CD4-positive, alpha-beta T cell (primary cell): ENCODE results near the gene CCL17. TPM values are rescaled to one million over a fixed set of nuclear protein-coding genes. Genes with fewer than 3 reads are reported as not detected.

Source experiments
- ATAC-seq: fragments of 200-7000 bp; cut with Tn5 transposase; one replicate; pipeline ENCODE4 v1.10.0; 2022; ENCODE audit warnings: mild to moderate bottlenecking; ENCODE audit not compliant: poor library complexity
- CTCF ChIA-PET: fragments of 350-600 bp; sonication (Branson Sonifier 250); formaldehyde crosslinking; loops from one replicate; lab custom pipeline; 2021; ENCODE audit warnings: antibody characterized with exemption, inconsistent platforms; lab: Charles Lee
- POLR2A ChIA-PET: fragments of 350-600 bp; sonication (Branson Sonifier 250); formaldehyde crosslinking; loops from one replicate; lab custom pipeline; 2021; ENCODE audit warnings: antibody characterized with exemption, inconsistent platforms; lab: Charles Lee
- DNase-seq, 14 experiments: peaks; one replicate each; pipeline ENCODE4 v3.0.0-alpha.2; 2013 to 2020; ENCODE audit warnings: mixed read lengths in 2 of 14
- H3K27ac ChIP-seq, 2 donors: one replicate each; pipeline versions ENCODE4 v1.5.1 to v1.7.0; 2013; ENCODE audit warnings: low read length in 2 of 2, low read depth in 1 of 2, mild to moderate bottlenecking in 1 of 2
- H3K27me3 ChIP-seq, 2 experiments: 1 replicate in 1 of 2; 2 replicates in 1 of 2; pipeline versions ENCODE4 v1.6.1 to v1.7.0; 2013; ENCODE audit warnings: low read length in 2 of 2, control low read depth in 1 of 2, mild to moderate bottlenecking in 1 of 2, moderate library complexity in 1 of 2; ENCODE audit not compliant: insufficient read depth in 2 of 2, control insufficient read depth in 1 of 2
- H3K36me3 ChIP-seq: one replicate; pipeline ENCODE4 v1.6.1; 2013; ENCODE audit warnings: low read length, control low read depth; ENCODE audit not compliant: insufficient read depth
- H3K4me1 ChIP-seq: one replicate; pipeline ENCODE4 v1.6.1; 2013; ENCODE audit warnings: low read length, control low read depth; ENCODE audit not compliant: insufficient read depth
- H3K4me3 ChIP-seq: one replicate; pipeline ENCODE4 v1.5.1; 2013; ENCODE audit warnings: mild to moderate bottlenecking, low read length, moderate library complexity
- H3K9me3 ChIP-seq, 2 experiments: 1 replicate in 1 of 2; 2 replicates in 1 of 2; pipeline versions ENCODE4 v1.6.1 to v1.7.0; 2013; ENCODE audit warnings: low read length in 2 of 2, mild to moderate bottlenecking in 2 of 2, control low read depth in 1 of 2, moderate library complexity in 1 of 2; ENCODE audit not compliant: control insufficient read depth in 1 of 2, insufficient read depth in 1 of 2
- H3K27ac Mint-ChIP-seq: one replicate; pipeline ENCODE4 v1.8.0; 2020; ENCODE audit warnings: mixed read lengths
- H3K27me3 Mint-ChIP-seq: one replicate; pipeline ENCODE4 v1.8.0; 2021; ENCODE audit warnings: mixed read lengths
- H3K36me3 Mint-ChIP-seq: one replicate; pipeline ENCODE4 v1.8.0; 2021; ENCODE audit warnings: low read depth, mixed read lengths
- H3K4me1 Mint-ChIP-seq: one replicate; pipeline ENCODE4 v1.8.0; 2021; ENCODE audit warnings: low read depth, mixed read lengths
- H3K4me3 Mint-ChIP-seq: one replicate; pipeline ENCODE4 v1.8.0; 2020; ENCODE audit warnings: mild to moderate bottlenecking, mixed read lengths
- H3K9me3 Mint-ChIP-seq: one replicate; pipeline ENCODE4 v1.8.0; 2020; ENCODE audit warnings: mixed read lengths
- CTCF ChIP-seq: fragments of 200-600 bp; IDR thresholded peaks from one replicate; pipeline ENCODE4 v1.8.0; 2022; ENCODE audit warnings: antibody characterized with exemption, mild to moderate bottlenecking
- intact Hi-C, 2 experiments: fragments of 100-400 bp; cut with DNase I in 1 of 2; cut with micrococcal nuclease in 1 of 2; formaldehyde crosslinking; loops; one replicate each; pipeline versions ENCODE4 v1.15.1 to v1.9.0; 2023 to 2025; cut with DNase I, micrococcal nuclease
- total RNA-seq, 174 experiments: library from RNA in 2 of 174; stranded (reverse) in 2 of 174; gene quantifications; one replicate each; pipeline ENCODE4 v1.2.3 and lab custom pipeline; 2021 to 2026

The CCL17 gene
- total RNA-seq, 2 experiments from 2014 or later, result not detected

GRCh38 chr16:57360321-57360935 is 44.1 kb upstream of the CCL17 start:
- H3K27ac ChIP-seq, result no peak overlapping the region
- no peak for DNase-seq
- H3K4me1 ChIP-seq, result no peaks in the 10 kb centered on the region
- H3K4me3 Mint-ChIP-seq, result no peak overlapping the region
- H3K9me3 Mint-ChIP-seq, result no peaks in the 10 kb centered on the region
- POLR2A ChIA-PET, result no interaction called here
- no peaks in the 10 kb centered on the region for H3K36me3 ChIP-seq
- intact Hi-C loops, result no loop called here
- no peaks in the 10 kb centered on the region for H3K27me3 ChIP-seq
- peaks cover 6% of the 10 kb centered on the region for H3K27me3 Mint-ChIP-seq
- ATAC-seq, result no peak
- H3K36me3 Mint-ChIP-seq, result no peaks in the 10 kb centered on the region
- H3K9me3 ChIP-seq, result no peaks in the 10 kb centered on the region
- H3K27ac Mint-ChIP-seq, result no peak overlapping the region
- no peak overlapping the region for H3K4me3 ChIP-seq
- no peak for TF ChIP-seq CTCF
- CTCF ChIA-PET, result no interaction called here
- no peaks in the 10 kb centered on the region for H3K4me1 Mint-ChIP-seq

- H3K4me3 ChIP-seq, result no peak overlapping the region
- H3K4me1 ChIP-seq, result no peaks in the 10 kb centered on the region
- Mint-ChIP-seq H3K36me3 (no peaks in the 10 kb centered on the region), H3K9me3 (no peaks in the 10 kb centered on the region), H3K4me3 (no peak overlapping the region), H3K27me3 (peaks cover 6% of the 10 kb centered on the region), H3K27ac (no peak overlapping the region), H3K4me1 (no peaks in the 10 kb centered on the region)
- intact Hi-C loops, result no loop called here
- DNase-seq (no peak), ATAC-seq (no peak)
- POLR2A ChIA-PET, result no interaction called here
- no peak overlapping the region for H3K27ac ChIP-seq
- no peaks in the 10 kb centered on the region for H3K36me3 ChIP-seq
- no peak for TF ChIP-seq CTCF
- peaks cover 4 to 8% of the 10 kb centered on the region in 2 experiments for H3K27me3 ChIP-seq
- CTCF ChIA-PET, result no interaction called here
- no peaks in the 10 kb centered on the region for H3K9me3 ChIP-seq
Observed at GRCh38 chr16:57361404-57361803, 43.2 kb upstream of the CCL17 start.

DNA sequence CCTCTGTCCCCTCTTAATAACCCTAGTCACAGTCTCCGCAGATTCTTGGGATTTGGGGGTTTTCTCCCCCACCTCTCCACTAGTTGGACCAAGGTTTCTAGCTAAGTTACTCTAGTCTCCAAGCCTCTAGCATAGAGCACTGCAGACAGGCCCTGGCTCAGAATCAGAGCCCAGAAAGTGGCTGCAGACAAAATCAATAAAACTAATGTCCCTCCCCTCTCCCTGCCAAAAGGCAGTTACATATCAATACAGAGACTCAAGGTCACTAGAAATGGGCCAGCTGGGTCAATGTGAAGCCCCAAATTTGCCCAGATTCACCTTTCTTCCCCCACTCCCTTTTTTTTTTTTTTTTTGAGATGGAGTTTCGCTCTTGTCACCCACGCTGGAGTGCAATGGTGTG is 40.4 kb upstream of the CCL17 start:
- no peak overlapping the region for H3K27ac ChIP-seq
- no peaks in the 10 kb centered on the region for H3K9me3 ChIP-seq
- Mint-ChIP-seq H3K27ac (no peak overlapping the region), H3K4me1 (no peaks in the 10 kb centered on the region), H3K4me3 (no peak overlapping the region), H3K9me3 (no peaks in the 10 kb centered on the region), H3K27me3 (peaks cover 11% of the 10 kb centered on the region), H3K36me3 (no peaks in the 10 kb centered on the region)
- no peak for ATAC-seq
- no peak overlapping the region for H3K4me3 ChIP-seq
- intact Hi-C loops, result no loop called here
- ChIA-PET POLR2A (no interaction called here), CTCF (no interaction called here)
- DNase-seq, result no peak
- no peaks in the 10 kb centered on the region for H3K36me3 ChIP-seq
- H3K4me1 ChIP-seq, result no peaks in the 10 kb centered on the region
- H3K27me3 ChIP-seq, result peaks cover 4 to 10% of the 10 kb centered on the region in 2 experiments
- no peak for TF ChIP-seq CTCF
